ENCODE data around the gene LHPP.

GRCh38 chr10:124465003-124465776 is 3.6 kb downstream of the LHPP start:
- no peak for TF ChIP-seq CTCF (IDR thresholded peaks at IDR 0.05)
- TF ChIP-seq POLR2A (IDR thresholded peaks at IDR 0.05): no peak
- TF ChIP-seq POLR2AphosphoS5 (IDR thresholded peaks at IDR 0.05): no peak
